ENCODE results near the gene SERINC5.

- TF ChIP-seq REST (IDR thresholded peaks at IDR 0.05; ENCODE audit: insufficient read depth in 1 of 2, low read depth in 2 of 2, low read length in 1 of 2) (no peak), TCF7L2 (IDR thresholded peaks at IDR 0.05; ENCODE audit: low read depth, low read length) (no peak)
- TF ChIP-seq, protein P1, sequence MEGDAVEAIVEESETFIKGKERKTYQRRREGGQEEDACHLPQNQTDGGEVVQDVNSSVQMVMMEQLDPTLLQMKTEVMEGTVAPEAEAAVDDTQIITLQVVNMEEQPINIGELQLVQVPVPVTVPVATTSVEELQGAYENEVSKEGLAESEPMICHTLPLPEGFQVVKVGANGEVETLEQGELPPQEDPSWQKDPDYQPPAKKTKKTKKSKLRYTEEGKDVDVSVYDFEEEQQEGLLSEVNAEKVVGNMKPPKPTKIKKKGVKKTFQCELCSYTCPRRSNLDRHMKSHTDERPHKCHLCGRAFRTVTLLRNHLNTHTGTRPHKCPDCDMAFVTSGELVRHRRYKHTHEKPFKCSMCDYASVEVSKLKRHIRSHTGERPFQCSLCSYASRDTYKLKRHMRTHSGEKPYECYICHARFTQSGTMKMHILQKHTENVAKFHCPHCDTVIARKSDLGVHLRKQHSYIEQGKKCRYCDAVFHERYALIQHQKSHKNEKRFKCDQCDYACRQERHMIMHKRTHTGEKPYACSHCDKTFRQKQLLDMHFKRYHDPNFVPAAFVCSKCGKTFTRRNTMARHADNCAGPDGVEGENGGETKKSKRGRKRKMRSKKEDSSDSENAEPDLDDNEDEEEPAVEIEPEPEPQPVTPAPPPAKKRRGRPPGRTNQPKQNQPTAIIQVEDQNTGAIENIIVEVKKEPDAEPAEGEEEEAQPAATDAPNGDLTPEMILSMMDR (IDR thresholded peaks at IDR 0.05) = no peak
Measured at GRCh38 chr5:80149161-80149609, 106.7 kb downstream of the SERINC5 start.

All from Panc1 (cell line).